Measurements from ENCODE around the gene EXOC2.

The EXOC2 gene

GRCh38 chr6:558959-559358 lies 134.0 kb downstream of the EXOC2 start:
- H3K27ac ChIP-seq: no peak overlapping the region
- TF ChIP-seq CTCF (conservative IDR thresholded peaks at IDR 0.05): no peak

DNA sequence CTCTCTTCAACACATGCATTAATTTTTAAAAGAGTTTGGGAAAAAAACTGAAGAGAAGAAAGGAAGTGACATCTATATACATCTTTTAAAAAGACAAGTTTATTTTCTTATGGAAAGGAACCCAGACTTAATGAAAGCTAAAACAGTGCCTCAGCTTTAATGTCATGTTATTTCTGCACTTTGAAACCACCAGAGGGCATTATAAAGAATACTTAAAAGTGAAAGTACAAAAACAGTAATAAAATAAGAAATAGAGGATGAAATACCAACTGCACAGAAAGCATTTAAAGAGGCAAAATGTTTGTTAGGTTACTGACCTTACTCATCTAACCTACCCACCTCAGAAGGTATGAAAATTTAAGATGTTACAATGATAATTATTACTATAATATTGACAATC lies 134.8 kb downstream of the EXOC2 start:
- peak; percentile 18; the same call in 1 of the 2 replicates for TF ChIP-seq CTCF (conservative IDR thresholded peaks at IDR 0.05)
- H3K27ac ChIP-seq: no peak overlapping the region

DNA sequence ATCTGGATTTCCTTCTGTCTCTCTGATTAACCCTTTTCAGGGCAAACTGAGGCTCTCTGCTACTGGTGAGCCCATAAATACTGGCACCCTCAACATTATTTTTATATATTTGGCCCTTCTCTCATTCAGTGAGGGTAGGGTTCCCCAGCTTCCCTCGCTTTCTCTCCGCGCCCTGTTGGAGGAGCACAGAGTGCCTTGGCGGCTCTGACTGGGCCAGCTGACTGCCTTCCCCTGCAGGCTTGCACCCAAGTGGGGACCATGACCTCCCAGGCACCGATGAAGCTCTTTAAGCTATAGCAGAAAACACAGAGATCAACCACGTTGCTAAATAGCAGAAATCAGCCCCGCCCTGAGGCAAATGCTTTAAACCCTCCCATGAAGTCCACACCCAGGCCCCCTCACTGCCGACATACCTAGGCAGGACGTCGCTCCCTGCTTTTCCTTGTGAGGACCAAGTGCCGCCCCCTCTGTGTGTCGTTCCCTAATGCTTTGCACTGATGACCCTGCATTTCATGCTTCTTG lies 141.0 kb downstream of the EXOC2 start:
- TF ChIP-seq CTCF (conservative IDR thresholded peaks at IDR 0.05): no peak
- H3K27ac ChIP-seq: no peak overlapping the region

GRCh38 chr6:551405-551804 lies 141.5 kb downstream of the EXOC2 start:
- no peak for TF ChIP-seq CTCF (conservative IDR thresholded peaks at IDR 0.05)

DNA sequence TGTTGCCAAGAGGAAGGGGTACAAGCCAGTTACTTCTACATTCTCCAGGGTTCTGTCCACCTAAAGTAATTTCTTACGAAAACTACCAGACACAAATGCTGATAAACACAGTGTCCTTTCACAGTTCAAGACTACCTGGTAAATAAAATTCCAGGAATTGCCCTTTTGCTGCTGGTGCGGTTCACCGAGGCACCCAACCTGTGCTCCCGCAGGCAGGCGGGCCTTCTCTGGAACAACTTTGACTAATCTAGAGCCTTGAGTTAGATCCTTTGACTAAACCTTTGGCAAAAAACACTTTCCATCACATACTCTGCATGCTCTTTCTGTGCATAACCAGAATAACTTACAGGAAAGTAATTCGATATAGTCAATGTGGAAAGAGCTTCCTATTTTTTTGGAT lies 143.0 kb downstream of the EXOC2 start:
- TF ChIP-seq CTCF (conservative IDR thresholded peaks at IDR 0.05): no peak
- no peak overlapping the region for H3K27ac ChIP-seq

More at GRCh38 chr6:551405-551804, 141.5 kb downstream of the EXOC2 start:
- H3K27ac ChIP-seq: no peak overlapping the region

DNA sequence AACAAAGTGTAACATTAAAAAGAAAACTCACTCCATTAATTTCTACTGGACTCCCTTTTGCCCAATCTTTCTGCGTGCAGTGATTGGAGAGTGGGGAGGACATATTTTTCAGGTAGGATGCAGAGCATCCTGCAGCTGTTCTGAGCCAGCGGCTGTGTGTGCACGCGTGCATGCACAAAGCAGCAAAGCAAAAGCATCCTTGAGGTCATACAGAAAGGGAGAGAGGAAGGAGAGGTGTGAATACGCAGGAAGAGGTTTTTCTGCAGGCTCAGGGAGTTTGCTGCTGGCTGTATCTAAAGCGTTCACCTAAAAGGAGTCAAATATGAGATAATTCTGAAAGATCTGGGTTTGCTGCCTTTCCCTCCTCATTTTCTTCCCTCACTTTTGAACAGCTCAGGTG lies 144.4 kb downstream of the EXOC2 start:
- no peak overlapping the region for H3K27ac ChIP-seq
- no peak for TF ChIP-seq CTCF (conservative IDR thresholded peaks at IDR 0.05)

DNA sequence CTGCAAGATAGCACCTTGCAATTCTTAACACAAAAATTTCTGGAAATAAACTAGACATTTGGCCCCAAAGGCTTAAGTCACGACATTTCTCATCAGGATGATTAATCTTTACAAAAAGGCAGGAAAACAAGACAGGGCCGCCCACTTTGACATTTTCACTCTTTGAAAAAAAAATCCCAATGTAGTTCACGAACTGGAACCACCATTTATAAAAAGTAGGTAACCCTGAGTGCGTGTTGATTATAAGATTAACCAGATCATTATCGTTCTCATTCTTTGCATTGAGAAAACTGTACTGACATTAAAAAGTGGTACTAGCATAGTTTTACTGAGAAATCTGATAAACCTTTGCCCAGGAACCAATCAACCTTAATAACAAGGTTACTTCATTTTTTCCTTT lies 144.8 kb downstream of the EXOC2 start:
- TF ChIP-seq CTCF (conservative IDR thresholded peaks at IDR 0.05): no peak
- no peak overlapping the region for H3K27ac ChIP-seq

Measured in VCaP (cell line).